Measurements from ENCODE around the gene ARHGAP6.

ARHGAP6 gene

GRCh38 chrX:11355259-11355909 lies 310.3 kb downstream of the ARHGAP6 start:
- no peak for DNase-seq (ENCODE audit: low read depth)

- DNase-seq (ENCODE audit: low read depth): no peak
These were observed 313.4 kb downstream of the ARHGAP6 start for GRCh38 chrX:11352296-11352741.

- no peak for DNase-seq (ENCODE audit: low read depth)
These were observed 314.1 kb downstream of the ARHGAP6 start for GRCh38 chrX:11351375-11352295.

GRCh38 chrX:11349661-11350337 lies 315.9 kb downstream of the ARHGAP6 start:
- no peak for DNase-seq (ENCODE audit: low read depth)

- DNase-seq (ENCODE audit: low read depth): no peak
These were observed 316.7 kb downstream of the ARHGAP6 start for GRCh38 chrX:11349020-11349419.

GRCh38 chrX:11347300-11347699 lies 318.4 kb downstream of the ARHGAP6 start:
- DNase-seq (ENCODE audit: low read depth): no peak

- no peak for DNase-seq (ENCODE audit: low read depth)
These were observed 319.5 kb downstream of the ARHGAP6 start for GRCh38 chrX:11346121-11346682.

GRCh38 chrX:11342673-11343072 lies 323.0 kb downstream of the ARHGAP6 start:
- DNase-seq (ENCODE audit: low read depth): no peak

GRCh38 chrX:11341274-11342201 lies 324.2 kb downstream of the ARHGAP6 start:
- no peak for DNase-seq (ENCODE audit: low read depth)

- no peak for DNase-seq (ENCODE audit: low read depth)
These were observed 328.3 kb downstream of the ARHGAP6 start for GRCh38 chrX:11337292-11338009.

- DNase-seq (ENCODE audit: low read depth): no peak
These were observed 329.5 kb downstream of the ARHGAP6 start for GRCh38 chrX:11336201-11336600.

- DNase-seq (ENCODE audit: low read depth): no peak
These were observed 331.6 kb downstream of the ARHGAP6 start for GRCh38 chrX:11334165-11334564.

GRCh38 chrX:11331788-11332187 lies 333.9 kb downstream of the ARHGAP6 start:
- no peak for DNase-seq (ENCODE audit: low read depth)

GRCh38 chrX:11329021-11329420 lies 336.7 kb downstream of the ARHGAP6 start:
- no peak for DNase-seq (ENCODE audit: low read depth)

- DNase-seq (ENCODE audit: low read depth): no peak
These were observed 337.6 kb downstream of the ARHGAP6 start for GRCh38 chrX:11328134-11328533.

- no peak for DNase-seq (ENCODE audit: low read depth)
These were observed 343.7 kb downstream of the ARHGAP6 start for GRCh38 chrX:11321986-11322385.

- DNase-seq (ENCODE audit: low read depth): no peak
These were observed 345.8 kb downstream of the ARHGAP6 start for GRCh38 chrX:11319806-11320520.

- DNase-seq (ENCODE audit: low read depth): no peak
These were observed 354.0 kb downstream of the ARHGAP6 start for GRCh38 chrX:11311706-11312105.

- no peak for DNase-seq (ENCODE audit: low read depth)
These were observed 356.5 kb downstream of the ARHGAP6 start for GRCh38 chrX:11309220-11309619.

- DNase-seq (ENCODE audit: low read depth): no peak
These were observed 360.1 kb downstream of the ARHGAP6 start for GRCh38 chrX:11305641-11306040.

Measured in stimulated activated CD8-positive, alpha-beta memory T cell treated with anti-CD3 and anti-CD28 coated beads, Interleukin-15, amount 100 ng/mL, for 24 hours (primary cell).